ENCODE measurements around the gene CNOT3.

Gene CNOT3

GRCh38 chr19:54121259-54121658 is 16.3 kb upstream of the CNOT3 start:
- DNase-seq = no peak

DNA sequence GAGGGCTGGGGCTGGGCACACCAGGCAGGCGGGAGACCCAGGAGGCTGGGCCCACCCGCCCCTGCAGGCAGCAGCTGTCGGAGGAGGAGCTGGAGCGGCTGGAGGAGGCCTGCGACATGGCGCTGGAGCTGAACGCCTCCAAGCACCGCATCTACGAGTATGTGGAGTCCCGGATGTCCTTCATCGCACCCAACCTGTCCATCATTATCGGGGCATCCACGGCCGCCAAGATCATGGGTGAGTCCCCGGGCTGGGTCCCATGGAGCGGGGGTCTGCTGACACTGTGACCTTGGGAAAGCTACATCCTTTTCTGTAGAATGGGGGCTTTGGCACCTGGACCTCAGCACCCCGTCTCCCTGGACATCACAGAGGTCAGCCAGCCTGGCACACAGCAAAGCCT is 13.9 kb upstream of the CNOT3 start:
- no peak for DNase-seq

DNA sequence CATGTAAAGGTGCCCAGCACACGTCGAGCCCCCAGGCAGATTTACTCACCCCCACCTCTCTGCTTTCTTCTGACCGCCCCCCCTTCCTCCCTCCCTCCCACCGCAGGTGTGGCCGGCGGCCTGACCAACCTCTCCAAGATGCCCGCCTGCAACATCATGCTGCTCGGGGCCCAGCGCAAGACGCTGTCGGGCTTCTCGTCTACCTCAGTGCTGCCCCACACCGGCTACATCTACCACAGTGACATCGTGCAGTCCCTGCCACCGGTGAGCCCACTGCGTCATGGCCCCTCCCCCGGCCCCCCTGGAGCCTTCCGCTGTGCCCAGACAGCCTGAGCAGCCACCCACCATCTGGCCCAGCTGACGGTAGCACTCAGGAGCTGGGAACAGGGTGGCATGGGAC is 13.2 kb upstream of the CNOT3 start:
- no peak for DNase-seq

DNA sequence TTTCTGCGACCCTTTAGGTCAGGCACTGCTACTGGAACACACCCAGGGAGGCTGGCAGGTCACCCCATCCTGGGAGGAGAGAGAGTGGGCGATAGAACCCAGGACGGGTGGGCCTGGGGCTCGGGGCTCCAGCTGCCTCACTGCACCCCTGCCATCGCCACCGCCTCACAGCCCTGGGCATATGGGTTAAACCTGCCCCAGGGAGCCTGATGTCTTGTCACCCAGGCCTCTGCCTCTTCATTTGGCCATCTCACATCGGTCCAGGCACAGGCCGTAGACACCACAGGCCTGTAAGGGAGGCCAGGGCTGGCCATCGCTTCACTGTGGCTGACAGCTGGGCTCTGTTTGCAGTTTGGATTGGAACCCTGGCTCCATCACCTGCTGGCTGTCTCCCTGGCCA is 11.8 kb upstream of the CNOT3 start:
- no peak for DNase-seq

DNA sequence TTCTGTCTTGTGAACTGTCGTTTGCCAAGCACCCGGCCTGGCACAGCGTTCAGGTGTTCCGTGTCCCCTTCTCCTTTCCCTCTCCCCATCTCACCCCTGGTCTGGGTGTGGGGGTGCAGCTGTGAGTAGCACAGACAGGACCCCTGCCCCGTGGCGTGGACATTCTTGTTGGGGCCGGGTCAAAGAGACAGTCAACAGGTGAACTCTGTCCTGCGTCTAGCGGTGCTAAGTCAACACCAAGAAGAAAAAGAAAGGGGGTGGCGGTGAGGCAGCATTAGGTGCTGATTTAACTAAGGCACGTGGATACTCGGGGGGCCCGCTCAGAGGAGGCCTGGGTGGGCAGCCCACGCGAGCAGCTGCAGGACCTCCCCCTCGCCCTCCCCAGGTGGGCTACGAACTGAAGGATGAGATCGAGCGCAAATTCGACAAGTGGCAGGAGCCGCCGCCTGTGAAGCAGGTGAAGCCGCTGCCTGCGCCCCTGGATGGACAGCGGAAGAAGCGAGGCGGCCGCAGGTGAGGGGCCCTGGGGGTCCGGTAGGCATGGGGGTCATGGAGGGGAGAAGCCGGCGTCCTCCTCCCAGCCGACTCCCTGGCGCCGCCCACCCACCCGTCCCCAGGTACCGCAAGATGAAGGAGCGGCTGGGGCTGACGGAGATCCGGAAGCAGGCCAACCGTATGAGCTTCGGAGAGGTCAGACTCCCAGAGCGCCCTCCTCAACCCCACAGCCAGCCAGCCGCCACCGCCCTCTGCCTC is 9.7 kb upstream of the CNOT3 start:
- no peak for DNase-seq

- DNase-seq = no peak
Observed at GRCh38 chr19:54128441-54128725, 9.2 kb upstream of the CNOT3 start.

DNA sequence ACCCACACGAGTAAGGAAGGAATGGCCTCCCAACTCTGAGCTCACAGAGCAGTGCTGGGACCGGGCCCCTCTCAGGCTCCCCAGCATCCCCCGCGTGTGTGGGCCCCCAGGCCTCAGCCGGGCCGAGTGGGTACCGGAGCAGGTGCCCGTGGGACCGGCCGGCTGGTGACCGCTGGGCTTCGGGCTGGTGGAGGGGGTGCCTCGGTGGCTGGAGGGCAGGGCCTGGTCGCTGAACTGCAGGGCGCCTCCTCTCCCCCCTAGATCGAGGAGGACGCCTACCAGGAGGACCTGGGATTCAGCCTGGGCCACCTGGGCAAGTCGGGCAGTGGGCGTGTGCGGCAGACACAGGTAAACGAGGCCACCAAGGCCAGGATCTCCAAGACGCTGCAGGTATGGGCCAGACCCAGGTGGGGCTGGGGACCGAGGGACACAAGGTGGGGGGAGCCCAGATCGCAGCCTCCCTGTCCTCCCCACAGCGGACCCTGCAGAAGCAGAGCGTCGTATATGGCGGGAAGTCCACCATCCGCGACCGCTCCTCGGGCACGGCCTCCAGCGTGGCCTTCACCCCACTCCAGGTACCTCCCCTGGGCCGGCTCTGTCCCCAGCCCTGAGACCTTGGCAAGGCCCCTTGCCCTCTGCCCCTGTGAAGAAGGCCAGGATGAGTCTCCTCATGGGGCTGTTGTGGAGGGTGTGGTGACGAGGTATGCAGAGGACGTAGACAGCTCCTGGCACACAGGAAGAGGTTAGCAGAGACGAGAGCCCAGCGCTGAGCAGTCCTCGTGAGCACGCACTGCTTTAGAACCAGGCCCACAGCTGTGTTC is 8.6 kb upstream of the CNOT3 start:
- no peak for DNase-seq

DNA sequence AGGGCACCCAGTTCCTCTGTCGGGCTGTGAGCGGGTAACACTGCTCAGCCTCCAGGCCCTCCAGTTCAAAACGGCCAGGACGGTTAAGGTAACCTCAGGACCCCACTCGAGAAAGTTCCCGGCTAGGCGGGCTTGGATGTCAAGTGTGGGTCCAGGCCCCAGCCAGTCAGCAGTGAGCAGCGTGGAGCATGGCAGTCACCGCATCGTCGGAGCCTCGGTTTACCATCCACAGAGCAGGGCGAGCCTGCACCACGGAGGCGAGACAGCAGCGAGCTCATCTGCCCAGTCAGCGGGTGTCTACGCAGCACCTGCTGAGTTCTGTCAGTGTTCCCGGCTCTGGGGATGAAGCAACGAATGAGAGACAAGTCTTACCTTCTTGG is 8.0 kb upstream of the CNOT3 start:
- no peak for DNase-seq

DNA sequence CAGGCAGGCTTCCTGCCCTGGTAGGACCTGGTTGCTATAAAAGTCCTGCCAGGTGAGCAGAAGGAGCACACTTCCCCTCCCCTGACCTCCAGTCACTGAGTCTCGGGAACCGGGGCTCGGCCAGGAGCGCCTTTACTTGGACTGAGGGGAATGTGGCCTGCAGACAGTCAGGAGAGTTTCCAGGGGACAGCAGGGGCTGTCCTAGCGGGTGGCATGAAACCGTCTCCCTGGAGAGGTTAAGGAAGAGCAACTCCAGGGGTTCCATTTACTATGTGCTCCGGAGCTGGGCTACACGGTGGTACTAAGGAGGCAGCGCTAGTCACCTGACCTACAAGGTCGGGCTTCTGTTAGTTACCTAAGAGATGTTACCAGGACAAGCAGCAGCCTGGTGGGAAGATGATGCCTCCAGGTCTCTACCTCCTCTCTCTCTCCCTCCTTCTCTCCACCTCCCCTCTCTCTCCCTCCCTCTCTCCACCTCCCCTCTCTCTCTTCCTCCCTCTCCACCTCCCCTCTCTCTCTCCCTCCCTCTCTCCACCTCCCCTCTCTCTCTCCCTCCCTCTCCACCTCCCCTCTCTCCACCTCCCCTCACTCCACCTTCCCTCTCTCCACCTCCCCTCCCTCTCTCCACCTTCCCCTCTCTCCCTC is 4.1 kb upstream of the CNOT3 start:
- peak in 1 of 5 donors; percentile 52 for DNase-seq

GRCh38 chr19:54133957-54134590 is 3.5 kb upstream of the CNOT3 start:
- no peak for DNase-seq

DNA sequence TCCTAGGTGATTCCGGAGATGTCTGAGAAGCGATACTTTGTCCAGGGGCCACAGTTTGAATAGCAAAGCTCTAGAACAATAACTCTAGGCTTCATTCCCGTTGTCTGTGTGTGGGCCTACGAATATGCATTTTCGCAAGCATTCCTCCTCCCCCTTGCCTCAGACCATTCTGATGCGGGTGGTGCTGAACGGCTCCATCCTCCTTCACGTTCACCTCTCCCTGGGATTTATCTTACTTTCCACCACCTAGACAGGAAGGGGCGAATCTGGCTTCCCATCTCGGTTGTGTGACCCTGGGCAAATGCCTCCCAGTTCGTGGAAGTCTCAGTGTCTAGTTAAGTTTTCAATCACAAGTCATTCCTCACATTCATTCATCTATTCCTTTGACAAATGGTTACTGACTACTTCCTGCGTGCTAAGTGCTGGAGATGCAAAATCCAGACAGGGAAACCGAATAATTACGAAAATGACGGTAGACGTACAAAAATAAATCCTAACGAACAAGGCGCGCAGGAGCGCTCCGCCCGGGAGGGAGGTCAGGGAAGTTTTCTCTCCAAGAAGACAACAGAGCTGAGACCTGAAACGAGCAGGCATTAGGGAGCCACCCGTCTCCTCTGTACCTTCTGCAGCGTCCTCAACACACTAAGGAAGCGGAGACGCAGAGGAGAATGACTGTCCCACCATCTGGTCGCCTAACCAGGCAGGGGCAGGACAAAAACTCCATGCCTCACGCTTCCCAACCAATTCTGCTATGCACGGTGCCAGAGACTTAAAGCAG is 1.3 kb upstream of the CNOT3 start:
- DNase-seq = peak in 1 of 5 donors; percentile 8

DNA sequence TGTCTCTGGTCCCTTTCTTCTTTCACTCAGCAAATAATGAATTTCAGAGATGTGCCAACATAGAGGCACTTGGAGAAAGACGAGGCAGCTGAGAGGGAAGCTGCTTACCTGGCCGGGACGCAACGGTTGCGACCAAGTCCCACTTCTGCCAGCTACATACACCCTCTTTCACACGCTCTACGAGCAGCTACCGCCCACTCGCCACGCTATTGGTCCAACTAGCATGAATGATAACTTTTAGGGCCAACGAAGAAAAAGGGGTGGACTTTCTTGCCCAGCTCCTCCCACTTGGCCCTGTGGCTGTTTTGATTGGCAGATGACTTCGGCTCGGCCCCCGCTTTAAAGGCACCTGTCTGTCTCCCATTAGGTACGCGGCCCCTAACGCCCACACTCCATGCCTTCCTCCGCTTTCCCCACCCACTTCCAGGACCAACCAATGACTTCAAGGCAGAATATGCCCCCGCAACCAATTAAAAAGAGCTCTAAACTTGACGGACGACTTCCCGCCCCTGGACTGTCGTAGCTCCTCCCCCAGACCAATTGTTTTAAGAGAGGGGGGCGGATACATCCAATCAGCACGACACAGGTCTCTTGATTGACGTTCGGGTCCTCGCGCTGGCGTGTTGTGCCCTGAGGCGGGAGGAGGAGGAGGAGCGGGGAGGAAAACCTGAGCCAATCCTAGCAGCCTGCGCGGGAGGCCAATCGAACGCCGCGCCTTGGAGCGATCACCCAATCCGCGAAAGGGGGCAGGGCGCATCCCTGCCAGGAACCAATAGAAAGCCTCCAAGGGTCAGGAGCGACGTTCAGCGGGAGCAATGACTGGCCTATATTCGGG is 481 bp upstream of the CNOT3 start:
- DNase-seq = peak; percentile 99 to 100 (median 99)

GRCh38 chr19:54138489-54139256 is 1.1 kb downstream of the CNOT3 start:
- no peak for DNase-seq

DNA sequence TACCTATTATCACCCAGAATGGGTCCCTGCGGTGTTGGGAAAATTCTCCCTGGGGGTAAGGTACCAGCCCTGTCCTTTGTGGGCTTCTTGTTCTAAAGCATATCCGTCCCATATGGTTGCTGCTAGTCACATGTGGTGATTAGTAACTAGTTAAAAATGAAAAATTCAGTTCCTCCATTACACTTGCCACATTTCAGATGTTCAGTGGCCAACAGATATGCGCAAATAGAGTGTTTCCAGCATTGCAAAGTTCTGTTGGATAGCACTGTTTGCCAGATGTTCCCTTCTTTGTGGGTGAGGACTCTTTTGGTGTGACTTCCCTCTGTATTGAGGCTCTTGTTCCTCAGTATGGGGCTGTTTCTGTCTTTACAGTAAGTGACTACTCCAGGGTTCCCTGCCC is 3.8 kb downstream of the CNOT3 start:
- DNase-seq = no peak

- no peak for DNase-seq
Observed at GRCh38 chr19:54142166-54142780, 4.7 kb downstream of the CNOT3 start.

GRCh38 chr19:54145541-54146158 is 8.1 kb downstream of the CNOT3 start:
- DNase-seq = no peak

DNA sequence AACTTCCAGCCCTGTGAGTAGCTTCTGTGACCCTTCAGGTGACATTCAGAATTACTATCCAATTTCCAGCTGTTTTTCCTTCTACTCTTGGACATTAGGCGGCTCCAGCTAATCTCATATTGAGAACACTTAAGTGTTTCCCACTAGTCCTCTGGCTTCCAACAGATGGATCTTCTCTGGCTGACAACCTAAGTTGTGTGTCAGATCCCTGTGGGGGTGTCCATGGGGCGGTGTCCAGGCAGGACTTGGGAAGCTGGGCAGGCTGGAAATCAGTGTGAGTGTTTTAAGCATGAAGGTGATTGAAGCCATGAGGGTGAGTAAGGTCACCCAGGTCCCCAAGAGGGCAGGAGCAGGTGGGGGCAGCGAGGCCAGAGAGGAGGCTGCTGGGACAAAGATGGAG is 10.1 kb downstream of the CNOT3 start:
- no peak for DNase-seq

DNA sequence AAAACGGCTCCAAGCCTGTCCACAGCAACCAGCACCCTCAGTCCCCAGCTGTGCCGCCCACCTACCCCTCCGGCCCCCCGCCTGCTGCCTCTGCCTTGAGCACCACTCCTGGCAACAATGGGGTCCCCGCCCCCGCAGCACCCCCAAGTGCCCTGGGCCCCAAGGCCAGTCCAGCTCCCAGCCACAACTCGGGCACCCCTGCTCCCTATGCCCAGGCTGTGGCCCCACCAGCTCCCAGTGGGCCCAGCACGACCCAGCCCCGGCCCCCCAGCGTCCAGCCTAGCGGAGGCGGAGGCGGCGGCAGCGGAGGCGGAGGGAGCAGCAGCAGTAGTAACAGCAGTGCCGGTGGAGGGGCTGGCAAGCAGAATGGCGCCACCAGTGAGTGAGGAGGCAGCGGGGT is 10.6 kb downstream of the CNOT3 start:
- no peak for DNase-seq

- no peak for DNase-seq
Observed at GRCh38 chr19:54149021-54149812, 11.7 kb downstream of the CNOT3 start.

Measured in T-helper 1 cell (primary cell).